Measurements from ENCODE around the gene FYN. TPM values are rescaled to one million over a fixed set of nuclear protein-coding genes. Genes with fewer than 3 reads are reported as not detected.

Gene FYN
- total RNA-seq, 4 donors from 2014 or later = 108 to 281 (median 186) TPM

DNA sequence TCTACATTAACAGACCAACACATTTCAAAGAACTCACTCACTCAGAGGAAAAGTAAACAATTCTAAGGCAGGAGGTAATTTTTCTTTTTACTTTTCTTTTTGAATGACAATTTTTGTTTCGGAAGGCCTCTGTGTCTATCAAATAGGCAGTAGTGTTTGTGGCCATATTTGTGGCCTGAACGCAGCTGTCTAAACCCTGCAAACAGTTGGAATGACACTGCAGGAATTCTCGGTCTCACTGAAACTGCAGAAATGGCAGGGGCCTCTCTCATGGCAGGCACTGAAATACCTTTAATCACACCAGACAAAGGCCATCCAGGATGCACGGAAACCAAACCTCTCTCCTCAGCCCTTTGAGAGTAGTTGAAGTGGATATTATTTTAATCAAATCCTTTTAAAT lies 30.4 kb downstream of the FYN start:
- TF ChIP-seq, protein P1, sequence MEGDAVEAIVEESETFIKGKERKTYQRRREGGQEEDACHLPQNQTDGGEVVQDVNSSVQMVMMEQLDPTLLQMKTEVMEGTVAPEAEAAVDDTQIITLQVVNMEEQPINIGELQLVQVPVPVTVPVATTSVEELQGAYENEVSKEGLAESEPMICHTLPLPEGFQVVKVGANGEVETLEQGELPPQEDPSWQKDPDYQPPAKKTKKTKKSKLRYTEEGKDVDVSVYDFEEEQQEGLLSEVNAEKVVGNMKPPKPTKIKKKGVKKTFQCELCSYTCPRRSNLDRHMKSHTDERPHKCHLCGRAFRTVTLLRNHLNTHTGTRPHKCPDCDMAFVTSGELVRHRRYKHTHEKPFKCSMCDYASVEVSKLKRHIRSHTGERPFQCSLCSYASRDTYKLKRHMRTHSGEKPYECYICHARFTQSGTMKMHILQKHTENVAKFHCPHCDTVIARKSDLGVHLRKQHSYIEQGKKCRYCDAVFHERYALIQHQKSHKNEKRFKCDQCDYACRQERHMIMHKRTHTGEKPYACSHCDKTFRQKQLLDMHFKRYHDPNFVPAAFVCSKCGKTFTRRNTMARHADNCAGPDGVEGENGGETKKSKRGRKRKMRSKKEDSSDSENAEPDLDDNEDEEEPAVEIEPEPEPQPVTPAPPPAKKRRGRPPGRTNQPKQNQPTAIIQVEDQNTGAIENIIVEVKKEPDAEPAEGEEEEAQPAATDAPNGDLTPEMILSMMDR (IDR thresholded peaks at IDR 0.05) = no peak
- ATAC-seq (ENCODE audit: low FRiP score) (no peak), DNase-seq (ENCODE audit: low spot score) (no peak)

DNA sequence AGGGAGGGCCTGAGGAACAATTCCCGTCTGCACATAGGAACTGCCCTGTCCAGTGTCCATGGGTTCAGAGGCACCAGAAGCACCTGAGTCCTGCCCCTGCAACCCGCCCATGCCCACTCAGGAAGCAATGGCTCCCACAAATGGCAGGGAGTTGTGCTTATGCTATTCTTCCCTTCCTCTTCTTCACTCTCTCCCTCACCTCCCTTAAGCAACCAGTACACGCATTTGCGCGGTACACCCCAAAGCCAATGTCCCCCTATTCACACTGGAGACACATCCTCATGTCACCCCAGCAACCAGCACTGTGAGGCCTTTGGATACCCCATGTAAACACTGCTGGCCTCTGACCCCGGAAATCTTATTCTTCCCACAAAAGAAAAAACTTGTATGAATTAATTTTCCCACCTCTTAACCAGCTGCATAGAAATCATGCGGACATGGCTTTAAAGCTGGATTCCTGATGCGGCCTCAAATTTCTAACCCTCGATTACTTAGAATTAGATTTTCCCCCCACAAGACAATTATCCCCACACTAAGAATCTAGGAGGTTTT lies 30.9 kb downstream of the FYN start:
- DNase-seq (ENCODE audit: low spot score) = no peak
- no peak for ATAC-seq (ENCODE audit: low FRiP score)
- TF ChIP-seq, protein P1 (IDR thresholded peaks at IDR 0.05) = no peak

DNA sequence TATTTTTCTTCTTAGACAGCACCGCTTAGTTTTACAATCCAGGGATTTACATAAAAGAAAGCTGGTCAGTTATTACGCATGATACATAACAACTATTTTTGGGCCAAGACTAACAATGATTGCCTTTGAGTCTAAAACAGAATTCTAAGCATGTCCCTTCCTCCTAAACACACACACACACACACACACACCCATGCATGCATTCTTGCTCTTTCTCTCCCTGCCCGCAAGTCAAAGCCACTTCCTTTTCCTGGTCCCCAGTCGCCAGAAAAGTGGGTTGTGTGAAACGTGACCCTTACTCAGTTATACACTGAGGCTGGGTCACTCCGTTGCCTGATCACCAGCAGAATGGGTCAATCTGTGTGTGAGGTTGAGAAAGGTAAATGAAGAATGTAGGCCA lies 31.4 kb downstream of the FYN start:
- DNase-seq (ENCODE audit: low spot score) (no peak), ATAC-seq (ENCODE audit: low FRiP score) (no peak)
- TF ChIP-seq, protein P1 (IDR thresholded peaks at IDR 0.05) = no peak

DNA sequence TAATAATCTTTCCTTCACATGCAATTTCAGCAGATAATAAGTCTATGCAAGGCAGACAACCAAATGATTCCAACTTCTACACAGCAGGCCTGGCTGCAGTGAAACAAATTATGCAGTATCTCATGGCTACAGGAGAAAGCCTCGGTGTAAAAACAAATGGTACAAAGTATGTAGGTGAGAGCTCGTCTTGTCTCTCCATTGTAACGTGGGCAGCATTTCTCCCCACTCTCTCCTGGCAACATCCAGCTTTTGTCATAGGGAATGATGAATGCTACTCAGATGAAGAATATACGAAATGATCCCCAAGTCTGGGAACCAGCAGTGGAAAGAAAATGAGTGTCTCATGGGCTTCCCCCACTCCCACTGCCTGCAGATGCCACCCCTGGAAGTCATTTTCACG lies 32.4 kb downstream of the FYN start:
- no peak for DNase-seq (ENCODE audit: low spot score)
- no peak for ATAC-seq (ENCODE audit: low FRiP score)
- TF ChIP-seq, protein P1 (IDR thresholded peaks at IDR 0.05) = no peak

DNA sequence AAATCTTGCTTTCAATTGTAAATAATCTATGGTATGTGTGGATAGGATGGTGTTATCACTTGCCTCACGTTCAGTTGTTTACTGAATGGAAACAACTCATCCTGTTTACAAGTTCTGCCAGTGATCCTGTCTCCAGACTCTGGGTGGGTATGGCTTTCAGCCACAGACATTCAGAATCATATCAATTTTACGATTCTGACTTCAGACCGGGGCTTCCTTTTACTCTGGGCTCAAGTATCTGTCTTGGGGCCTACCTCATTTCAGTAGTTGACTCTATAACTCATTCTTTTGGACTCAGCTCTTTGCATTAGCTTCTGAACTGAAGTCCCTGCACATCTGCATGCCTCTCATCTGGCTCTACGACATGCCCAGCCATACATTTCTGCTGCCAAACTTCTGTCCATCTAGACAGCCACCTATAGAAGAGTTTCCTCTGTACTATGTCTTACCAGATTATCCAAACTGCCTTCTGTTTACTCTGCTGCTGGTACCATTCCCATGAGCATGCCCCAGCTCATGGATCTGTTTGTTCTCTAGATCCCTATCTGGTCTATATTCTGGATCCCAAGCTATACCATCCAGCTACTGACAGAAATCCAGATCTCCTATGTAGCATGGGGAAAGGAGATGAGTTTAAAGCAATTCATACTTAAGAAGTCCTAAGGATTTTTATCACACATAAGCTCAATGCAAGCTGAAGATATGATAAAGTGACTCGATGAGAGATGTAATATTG lies 34.3 kb downstream of the FYN start:
- no peak for ATAC-seq (ENCODE audit: low FRiP score)
- TF ChIP-seq, protein P1 (IDR thresholded peaks at IDR 0.05) = no peak
- no peak for DNase-seq (ENCODE audit: low spot score)

DNA sequence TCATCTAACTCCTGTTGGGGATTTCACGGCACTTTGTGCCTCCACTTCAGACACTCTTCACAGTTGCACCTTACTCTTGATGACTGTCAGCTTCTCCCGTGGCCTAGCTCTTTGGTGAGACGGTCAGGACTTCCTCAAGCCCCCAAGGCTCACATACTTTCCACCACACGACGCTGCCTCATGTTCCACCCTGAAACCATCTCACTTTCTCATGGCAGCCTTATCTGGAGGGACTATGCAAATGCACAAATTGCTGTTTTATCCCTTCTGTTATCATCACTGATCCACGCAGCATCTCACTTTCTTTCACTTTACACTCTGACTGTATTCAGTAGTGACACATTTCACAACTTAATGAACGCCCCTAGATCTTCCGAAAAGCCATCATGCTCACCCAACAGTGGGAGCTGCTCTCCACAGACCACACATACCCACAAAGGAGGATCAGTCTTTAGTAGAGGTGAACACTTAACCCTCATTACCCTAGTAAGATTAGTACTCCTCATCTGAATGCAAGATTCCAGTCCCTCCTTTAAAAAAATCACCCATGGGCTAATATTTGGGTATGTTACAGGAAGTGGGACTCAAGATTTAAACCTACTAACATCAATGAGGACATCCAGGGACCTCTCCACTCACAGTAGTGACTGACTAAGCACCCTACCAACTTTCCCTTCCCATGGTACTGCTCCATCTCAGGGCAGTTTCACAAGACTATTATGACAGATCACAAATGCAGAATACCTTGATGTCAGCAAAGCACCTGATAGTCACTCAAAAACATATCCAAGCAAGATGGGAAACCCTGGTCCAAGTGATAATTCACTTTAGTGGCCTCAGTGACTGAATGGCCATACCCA lies 35.4 kb downstream of the FYN start:
- DNase-seq (ENCODE audit: low spot score) (no peak), ATAC-seq (ENCODE audit: low FRiP score) (no peak)
- TF ChIP-seq, protein P1 (IDR thresholded peaks at IDR 0.05) = no peak
